ENCODE measurements around the gene BRF1. TPM values are rescaled to one million over a fixed set of nuclear protein-coding genes. Genes with fewer than 3 reads are reported as not detected.
"Not testable (repeated sequence)": the region's sequence is repeated elsewhere in the genome, so short reads cannot be mapped to it uniquely, and the experiment has no call there.

BRF1 gene
- total RNA-seq, 1 donor from 2014 or later, result 17.7 TPM

GRCh38 chr14:105279642-105280361, 21.0 kb downstream of the BRF1 start:
- intact Hi-C loops (cut with DNase I), result loop anchor here (5.0 kb wide), 2 partner anchors 78 to 188 kb away; no protein-coding TSS in a partner anchor
- DNase-seq (ENCODE audit: low spot score), result no peak

- intact Hi-C loops (cut with DNase I); DNase-seq (ENCODE audit: low spot score): not testable (repeated sequence)
Observed at GRCh38 chr14:105277448-105277847, 23.4 kb downstream of the BRF1 start.

GRCh38 chr14:105275267-105275946, 25.4 kb downstream of the BRF1 start:
- no peak for DNase-seq (ENCODE audit: low spot score)

GRCh38 chr14:105274637-105275036, 26.2 kb downstream of the BRF1 start:
- no peak for DNase-seq (ENCODE audit: low spot score)
- intact Hi-C loops (cut with DNase I), result no loop called here

More at GRCh38 chr14:105275267-105275946, 25.4 kb downstream of the BRF1 start:
- intact Hi-C loops (cut with DNase I), result no loop called here

- no peak for DNase-seq (ENCODE audit: low spot score)
- intact Hi-C loops (cut with DNase I), result no loop called here
Observed at GRCh38 chr14:105273062-105273461, 27.7 kb downstream of the BRF1 start.

GRCh38 chr14:105272623-105273022, 28.2 kb downstream of the BRF1 start:
- DNase-seq (ENCODE audit: low spot score), result no peak
- intact Hi-C loops (cut with DNase I), result no loop called here

- intact Hi-C loops (cut with DNase I), result no loop called here
- DNase-seq (ENCODE audit: low spot score), result no peak
Observed at GRCh38 chr14:105271224-105271890, 29.4 kb downstream of the BRF1 start.

GRCh38 chr14:105269405-105269804, 31.4 kb downstream of the BRF1 start:
- DNase-seq (ENCODE audit: low spot score), result no peak
- intact Hi-C loops (cut with DNase I), result loop anchor here (5.0 kb wide), 1 partner anchor 67 kb away; no protein-coding TSS in a partner anchor

- intact Hi-C loops (cut with DNase I), result loop anchor here (5.0 kb wide), 1 partner anchor 67 kb away; no protein-coding TSS in a partner anchor
- no peak for DNase-seq (ENCODE audit: low spot score)
Observed at GRCh38 chr14:105268736-105269354, 32.0 kb downstream of the BRF1 start.

GRCh38 chr14:105267820-105268548, 32.8 kb downstream of the BRF1 start:
- intact Hi-C loops (cut with DNase I), result loop anchor here (5.0 kb wide), 1 partner anchor 66 kb away; no protein-coding TSS in a partner anchor
- no peak for DNase-seq (ENCODE audit: low spot score)

- intact Hi-C loops (cut with DNase I), result no loop called here
- no peak for DNase-seq (ENCODE audit: low spot score)
Observed at GRCh38 chr14:105261781-105262180, 39.0 kb downstream of the BRF1 start.

GRCh38 chr14:105260959-105261358, 39.8 kb downstream of the BRF1 start:
- DNase-seq (ENCODE audit: low spot score), result no peak
- intact Hi-C loops (cut with DNase I), result no loop called here

- no peak for DNase-seq (ENCODE audit: low spot score)
- intact Hi-C loops (cut with DNase I), result no loop called here
Observed at GRCh38 chr14:105258846-105259245, 42.0 kb downstream of the BRF1 start.

- no peak for DNase-seq (ENCODE audit: low spot score)
- intact Hi-C loops (cut with DNase I), result no loop called here
Observed at GRCh38 chr14:105257464-105257863, 43.3 kb downstream of the BRF1 start.

- intact Hi-C loops (cut with DNase I), result no loop called here
- DNase-seq (ENCODE audit: low spot score), result no peak
Observed at GRCh38 chr14:105256292-105256960, 44.4 kb downstream of the BRF1 start.

- intact Hi-C loops (cut with DNase I), result no loop called here
- no peak for DNase-seq (ENCODE audit: low spot score)
Observed at GRCh38 chr14:105255021-105255507, 45.7 kb downstream of the BRF1 start.

- DNase-seq (ENCODE audit: low spot score), result no peak
- intact Hi-C loops (cut with DNase I), result no loop called here
Observed at GRCh38 chr14:105253329-105253682, 47.5 kb downstream of the BRF1 start.

- no peak for DNase-seq (ENCODE audit: low spot score)
- intact Hi-C loops (cut with DNase I), result no loop called here
Observed at GRCh38 chr14:105252552-105253328, 48.1 kb downstream of the BRF1 start.
